ENCODE results near the gene PBX3.

PBX3 gene

DNA sequence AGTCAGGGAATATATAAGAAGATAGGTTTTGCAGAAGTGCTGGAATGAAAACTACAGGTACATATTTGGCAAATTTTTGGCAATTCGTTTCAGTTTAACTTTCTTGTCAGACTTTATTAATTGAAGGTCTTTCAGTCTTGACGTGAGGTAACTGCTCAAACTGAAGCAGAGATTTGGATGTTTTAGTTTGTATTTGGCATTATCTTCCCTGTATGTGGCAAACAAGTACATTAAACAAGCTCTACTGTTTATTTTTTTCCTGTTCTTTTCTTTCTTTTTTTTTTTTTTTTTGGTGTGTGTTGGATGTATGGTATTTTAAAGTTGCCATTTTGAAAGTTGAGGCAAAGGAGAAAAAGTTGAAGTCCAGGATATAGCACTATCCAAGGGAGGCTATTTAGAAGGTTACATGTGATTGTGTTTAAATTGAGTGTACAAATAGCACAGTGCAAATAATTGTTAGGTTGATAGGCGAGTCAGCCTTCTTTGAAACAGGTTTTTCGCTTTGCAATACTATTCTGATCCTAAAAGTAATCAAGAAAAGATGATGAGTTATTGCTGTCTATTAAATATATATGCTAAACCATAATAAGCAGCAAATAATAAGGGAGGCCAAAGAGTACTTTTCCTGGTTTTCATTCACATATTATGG, 2.2 kb downstream of the PBX3 start:
- no peak for DNase-seq (ENCODE audit: extremely low read depth, low read depth)
- TF ChIP-seq, protein P1, sequence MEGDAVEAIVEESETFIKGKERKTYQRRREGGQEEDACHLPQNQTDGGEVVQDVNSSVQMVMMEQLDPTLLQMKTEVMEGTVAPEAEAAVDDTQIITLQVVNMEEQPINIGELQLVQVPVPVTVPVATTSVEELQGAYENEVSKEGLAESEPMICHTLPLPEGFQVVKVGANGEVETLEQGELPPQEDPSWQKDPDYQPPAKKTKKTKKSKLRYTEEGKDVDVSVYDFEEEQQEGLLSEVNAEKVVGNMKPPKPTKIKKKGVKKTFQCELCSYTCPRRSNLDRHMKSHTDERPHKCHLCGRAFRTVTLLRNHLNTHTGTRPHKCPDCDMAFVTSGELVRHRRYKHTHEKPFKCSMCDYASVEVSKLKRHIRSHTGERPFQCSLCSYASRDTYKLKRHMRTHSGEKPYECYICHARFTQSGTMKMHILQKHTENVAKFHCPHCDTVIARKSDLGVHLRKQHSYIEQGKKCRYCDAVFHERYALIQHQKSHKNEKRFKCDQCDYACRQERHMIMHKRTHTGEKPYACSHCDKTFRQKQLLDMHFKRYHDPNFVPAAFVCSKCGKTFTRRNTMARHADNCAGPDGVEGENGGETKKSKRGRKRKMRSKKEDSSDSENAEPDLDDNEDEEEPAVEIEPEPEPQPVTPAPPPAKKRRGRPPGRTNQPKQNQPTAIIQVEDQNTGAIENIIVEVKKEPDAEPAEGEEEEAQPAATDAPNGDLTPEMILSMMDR (IDR thresholded peaks at IDR 0.05; ENCODE audit: low read depth, low read length) = no peak

DNA sequence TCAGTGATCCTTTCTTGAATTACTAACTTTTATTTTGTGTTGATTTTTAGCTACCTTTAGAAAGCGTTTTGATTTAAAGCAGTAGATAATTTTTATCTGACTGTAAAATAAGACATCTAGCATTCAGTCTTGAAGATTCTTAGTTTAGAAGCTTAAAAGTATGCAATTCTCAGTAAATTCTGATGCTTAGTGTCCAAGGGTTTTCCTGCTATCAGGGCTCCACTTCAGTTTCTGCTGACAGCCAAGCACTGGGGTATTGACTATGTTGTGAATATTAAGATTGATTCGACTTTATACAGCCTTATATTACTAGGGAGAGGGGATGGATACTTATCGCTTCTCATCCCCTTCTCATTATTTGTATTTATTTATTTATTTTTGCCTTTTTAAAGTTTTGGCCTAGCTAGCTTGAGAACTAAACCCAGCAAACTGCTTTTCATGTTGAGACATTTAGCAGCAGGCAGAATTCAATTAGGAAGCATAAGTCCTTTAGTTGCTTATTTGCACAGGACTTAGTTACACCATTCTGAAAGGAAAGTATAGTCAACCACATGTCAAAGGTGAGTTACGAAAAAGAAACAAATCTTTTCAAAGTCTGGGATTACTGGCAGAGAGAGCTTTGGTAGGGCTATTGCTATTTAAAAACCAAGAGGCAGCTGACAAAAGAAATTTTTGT, 2.9 kb downstream of the PBX3 start:
- DNase-seq (ENCODE audit: extremely low read depth, low read depth) = no peak

DNA sequence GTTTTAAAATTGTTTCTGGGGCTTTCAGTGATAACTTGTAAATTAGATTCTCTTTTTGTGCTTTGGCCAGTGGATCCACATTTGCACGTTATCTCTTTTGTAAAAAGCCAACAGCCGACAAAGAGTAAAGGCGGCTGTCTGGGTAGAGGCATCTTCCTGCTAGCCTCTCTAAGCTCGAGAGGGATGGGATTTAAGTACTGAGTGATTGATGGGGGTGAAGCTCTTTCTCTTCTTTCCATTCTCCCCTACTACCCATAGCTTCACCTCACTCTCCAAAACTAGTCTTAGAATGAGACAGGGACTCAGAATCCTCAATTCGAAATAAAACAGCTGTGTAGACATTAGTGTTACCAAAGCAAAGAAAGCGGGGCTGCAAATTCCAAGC, 3.4 kb downstream of the PBX3 start:
- no peak for DNase-seq (ENCODE audit: extremely low read depth, low read depth)
- TF ChIP-seq, protein P1 (IDR thresholded peaks at IDR 0.05; ENCODE audit: low read depth, low read length) = no peak

More for the DNA sequence above, 2.9 kb downstream of the PBX3 start:
- TF ChIP-seq, protein P1 (IDR thresholded peaks at IDR 0.05; ENCODE audit: low read depth, low read length) = no peak

DNA sequence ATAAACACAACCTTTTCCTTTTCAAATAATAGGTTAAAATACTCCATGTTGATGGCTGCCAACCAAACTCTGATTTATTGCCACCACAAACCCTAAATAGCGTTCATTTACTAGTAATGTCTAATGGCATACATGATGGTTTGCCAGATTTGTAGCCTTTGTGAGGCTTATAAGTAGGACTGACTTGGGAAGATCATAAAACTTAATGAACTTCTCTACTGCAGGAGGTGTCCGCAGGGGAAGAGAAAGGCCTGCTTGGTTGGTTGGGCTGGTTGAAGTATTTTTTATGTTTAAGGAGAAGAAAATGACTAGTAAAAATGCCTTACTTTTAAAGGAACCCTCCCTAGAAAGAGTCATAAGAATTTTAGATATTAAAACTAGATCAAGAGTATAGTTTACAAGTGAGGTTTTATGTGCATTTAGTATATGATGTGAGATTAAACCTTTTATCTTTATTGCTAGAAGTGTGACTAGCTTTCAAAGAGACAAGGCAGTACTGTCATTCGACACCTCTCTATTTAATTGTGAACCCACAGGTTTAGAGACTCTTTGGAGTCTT, 5.0 kb downstream of the PBX3 start:
- TF ChIP-seq, protein P1 (IDR thresholded peaks at IDR 0.05; ENCODE audit: low read depth, low read length) = no peak
- no peak for DNase-seq (ENCODE audit: extremely low read depth, low read depth)

DNA sequence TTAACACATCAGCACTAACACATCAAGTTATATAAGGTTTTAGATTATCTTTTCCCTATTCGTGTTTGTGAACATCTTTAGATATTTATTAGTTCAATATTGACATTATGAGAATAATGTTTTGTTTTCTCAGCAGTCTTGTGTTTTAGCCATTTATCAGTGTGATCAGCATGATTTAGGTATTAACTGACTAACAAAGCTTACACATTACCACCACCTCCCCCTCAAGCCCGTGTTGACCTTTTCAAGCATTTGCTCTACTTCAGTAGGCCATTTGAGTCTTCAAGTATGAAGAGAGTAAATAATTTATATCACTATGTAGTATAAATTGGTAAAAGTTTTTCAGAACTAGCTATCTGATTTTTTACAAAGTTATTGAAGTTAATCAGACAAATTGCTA, 6.9 kb downstream of the PBX3 start:
- TF ChIP-seq, protein P1 (IDR thresholded peaks at IDR 0.05; ENCODE audit: low read depth, low read length) = no peak
- DNase-seq (ENCODE audit: extremely low read depth, low read depth) = no peak

DNA sequence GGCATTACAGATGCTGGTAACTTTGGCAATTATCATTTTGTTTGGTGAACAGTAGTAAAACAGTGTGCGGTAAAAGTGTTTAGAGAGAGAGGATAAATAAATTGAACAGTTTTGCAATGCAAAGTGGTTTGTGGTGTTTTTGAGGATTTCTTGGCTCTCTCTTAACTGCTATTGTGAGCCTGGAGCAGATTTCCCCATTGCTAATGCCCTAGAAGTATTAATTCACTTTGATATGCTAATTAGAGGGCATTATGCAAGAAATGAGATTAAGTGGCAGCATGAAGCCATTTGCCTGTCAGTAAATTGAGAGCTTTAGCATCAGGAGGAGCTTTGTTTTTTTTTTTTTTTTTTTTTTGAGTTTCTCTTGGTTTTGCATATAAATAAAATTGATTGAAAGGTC, 8.2 kb downstream of the PBX3 start:
- no peak for DNase-seq (ENCODE audit: extremely low read depth, low read depth)
- TF ChIP-seq, protein P1 (IDR thresholded peaks at IDR 0.05; ENCODE audit: low read depth, low read length) = no peak

DNA sequence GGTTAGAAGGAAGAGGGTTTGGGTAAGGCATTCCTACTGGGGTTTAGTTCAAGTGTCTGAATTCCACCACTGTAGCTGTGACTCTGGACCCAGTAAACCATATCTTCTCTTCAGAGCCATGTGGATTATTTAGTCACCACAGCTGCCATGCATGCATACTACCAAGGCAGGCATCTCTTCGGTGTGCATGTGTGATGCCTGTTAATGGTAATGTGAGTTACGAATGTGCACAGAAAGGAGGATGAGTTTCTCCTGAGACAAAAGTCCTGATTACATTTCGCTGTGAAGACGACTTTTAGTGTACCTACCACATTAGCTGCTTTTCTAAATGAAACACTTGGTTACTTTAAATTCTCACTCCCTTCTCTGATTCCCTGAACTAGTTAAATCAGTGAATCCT, 9.3 kb downstream of the PBX3 start:
- DNase-seq (ENCODE audit: extremely low read depth, low read depth) = no peak
- TF ChIP-seq, protein P1 (IDR thresholded peaks at IDR 0.05; ENCODE audit: low read depth, low read length) = no peak
